NCI-H146 treated with DMSO at 0.1 percent for 48 hours (cell line): Measurements from ENCODE around the gene TNP2.
"Not testable (repeated sequence)": the region's sequence is repeated elsewhere in the genome, so short reads cannot be mapped to it uniquely, and the experiment has no call there.

Experiments used
- DNase-seq: peaks from one replicate; lab custom pipeline; 2025; ENCODE audit not compliant: unreplicated experiment; lab: John Stamatoyannopoulos, UW

Gene TNP2

GRCh38 chr16:11301645-11302501 is 32.7 kb upstream of the TNP2 start:
- no peak for DNase-seq

- DNase-seq = no peak
These were observed 31.4 kb upstream of the TNP2 start for GRCh38 chr16:11300560-11300892.

- no peak for DNase-seq
These were observed 30.9 kb upstream of the TNP2 start for GRCh38 chr16:11299865-11300559.

- DNase-seq = not testable (repeated sequence)
These were observed 29.9 kb upstream of the TNP2 start for GRCh38 chr16:11298950-11299547.

GRCh38 chr16:11298143-11298900 is 29.2 kb upstream of the TNP2 start:
- DNase-seq = no peak

- DNase-seq = no peak
These were observed 28.5 kb upstream of the TNP2 start for GRCh38 chr16:11297492-11298142.

- no peak for DNase-seq
These were observed 27.8 kb upstream of the TNP2 start for GRCh38 chr16:11296706-11297491.

- DNase-seq = no peak
These were observed 27.2 kb upstream of the TNP2 start for GRCh38 chr16:11296351-11296705.

- no peak for DNase-seq
These were observed 26.5 kb upstream of the TNP2 start for GRCh38 chr16:11295672-11296071.

- no peak for DNase-seq
These were observed 23.1 kb upstream of the TNP2 start for GRCh38 chr16:11292076-11292748.

GRCh38 chr16:11291091-11291703 is 22.1 kb upstream of the TNP2 start:
- DNase-seq = no peak

- DNase-seq = no peak
These were observed 21.2 kb upstream of the TNP2 start for GRCh38 chr16:11290102-11290893.

GRCh38 chr16:11289696-11290095 is 20.6 kb upstream of the TNP2 start:
- DNase-seq = not testable (repeated sequence)

GRCh38 chr16:11289202-11289601 is 20.1 kb upstream of the TNP2 start:
- no peak for DNase-seq

- DNase-seq = no peak
These were observed 16.7 kb upstream of the TNP2 start for GRCh38 chr16:11285842-11286241.

GRCh38 chr16:11283820-11284248 is 14.7 kb upstream of the TNP2 start:
- DNase-seq = no peak

- DNase-seq = no peak
These were observed 11.7 kb upstream of the TNP2 start, which contains the start of gene PRM1 for GRCh38 chr16:11280616-11281522. PRM1 (minus strand) TSS chr16:11281330; CDS start chr16:11281238, 92 bp downstream.
